ENCODE data around the gene RAC3. TPM values are rescaled to one million over a fixed set of nuclear protein-coding genes. Genes with fewer than 3 reads are reported as not detected.

Gene RAC3
- total and polyA plus RNA-seq, 4 donors: 0.63 to 6.3 (median 3.3) TPM

GRCh38 chr17:82080789-82081464 is 49.4 kb downstream of the RAC3 start:
- 92% methylated on average over 44 of the region's 44 CpGs for WGBS
- DNase-seq (ENCODE audit: low spot score): no peak

GRCh38 chr17:82081546-82081945 is 50.1 kb downstream of the RAC3 start:
- no peak for DNase-seq (ENCODE audit: low spot score)
- Histone ChIP-seq H3K36me3 (ENCODE audit: control insufficient read depth in 4 of 4, insufficient read depth in 3 of 4, low read depth in 1 of 4, low read length in 3 of 4) (peaks cover 32 to 65% (median 54%) of the 10 kb centered on the region in 4 donors), H3K9ac (ENCODE audit: low read depth in 1 of 2, low read length in 2 of 2) (no peak overlapping the region), H3K27ac (ENCODE audit: low read depth in 1 of 2, low read length in 2 of 2) (no peak overlapping the region), H3K9me3 (ENCODE audit: control insufficient read depth in 4 of 4, low read length in 3 of 4) (no peaks in the 10 kb centered on the region), H3K4me3 (ENCODE audit: low read depth in 1 of 3, low read length in 3 of 3) (no peak overlapping the region), H3K4me1 (ENCODE audit: control insufficient read depth in 4 of 4, insufficient read depth in 4 of 4, low read length in 3 of 4) (peaks cover 0 to 14% (median 3%) of the 10 kb centered on the region in 4 donors), H3K27me3 (ENCODE audit: control insufficient read depth in 4 of 4, insufficient read depth in 4 of 4, low read length in 3 of 4) (no peaks in the 10 kb centered on the region)
- 82% methylated on average over 19 of the region's 20 CpGs for WGBS
- TF ChIP-seq CTCF (IDR thresholded peaks at IDR 0.05; ENCODE audit: low read depth, low read length, missing input control) (no peak), ZBTB33 (IDR thresholded peaks at IDR 0.05) (no peak), GABPA (IDR thresholded peaks at IDR 0.05 in 1 of 2, conservative IDR thresholded peaks at IDR 0.05 in 1 of 2) (no peak), RAD21 (IDR thresholded peaks at IDR 0.05) (no peak), FOXA2 (IDR thresholded peaks at IDR 0.05) (no peak), YY1 (IDR thresholded peaks at IDR 0.05) (no peak), FOXA1 (IDR thresholded peaks at IDR 0.05) (no peak), SP1 (IDR thresholded peaks at IDR 0.05) (no peak), HNF4A (conservative IDR thresholded peaks at IDR 0.05) (no peak), NR2F2 (IDR thresholded peaks at IDR 0.05) (no peak), REST (IDR thresholded peaks at IDR 0.05) (no peak), JUND (IDR thresholded peaks at IDR 0.05) (no peak)

More at GRCh38 chr17:82080789-82081464, 49.4 kb downstream of the RAC3 start:
- Histone ChIP-seq H3K9ac (ENCODE audit: low read depth in 1 of 2, low read length in 2 of 2) (no peak overlapping the region), H3K27me3 (ENCODE audit: control insufficient read depth in 4 of 4, insufficient read depth in 4 of 4, low read length in 3 of 4) (no peaks in the 10 kb centered on the region), H3K9me3 (ENCODE audit: control insufficient read depth in 4 of 4, low read length in 3 of 4) (no peaks in the 10 kb centered on the region), H3K4me1 (ENCODE audit: control insufficient read depth in 4 of 4, insufficient read depth in 4 of 4, low read length in 3 of 4) (peaks cover 0 to 11% (median 3%) of the 10 kb centered on the region in 4 donors), H3K4me3 (ENCODE audit: low read depth in 1 of 3, low read length in 3 of 3) (no peak overlapping the region), H3K36me3 (ENCODE audit: control insufficient read depth in 4 of 4, insufficient read depth in 3 of 4, low read depth in 1 of 4, low read length in 3 of 4) (peaks cover 29 to 59% (median 50%) of the 10 kb centered on the region in 4 donors), H3K27ac (ENCODE audit: low read depth in 1 of 2, low read length in 2 of 2) (no peak overlapping the region)
- no peak for TF ChIP-seq RXRA (IDR thresholded peaks at IDR 0.05)
- TF ChIP-seq JUND (IDR thresholded peaks at IDR 0.05): no peak
- TF ChIP-seq FOXA2 (IDR thresholded peaks at IDR 0.05): no peak
- no peak for TF ChIP-seq SP1 (IDR thresholded peaks at IDR 0.05)
- no peak for TF ChIP-seq NR2F2 (IDR thresholded peaks at IDR 0.05)
- TF ChIP-seq HNF4A (conservative IDR thresholded peaks at IDR 0.05): no peak
- no peak for TF ChIP-seq RAD21 (IDR thresholded peaks at IDR 0.05)
- TF ChIP-seq ATF3 (IDR thresholded peaks at IDR 0.05): no peak
- no peak for TF ChIP-seq MAX (IDR thresholded peaks at IDR 0.05)
- TF ChIP-seq TAF1 (conservative IDR thresholded peaks at IDR 0.05): no peak
- no peak for TF ChIP-seq GABPA (IDR thresholded peaks at IDR 0.05 in 1 of 2, conservative IDR thresholded peaks at IDR 0.05 in 1 of 2)
- no peak for TF ChIP-seq HNF4G (IDR thresholded peaks at IDR 0.05)
- TF ChIP-seq CTCF (IDR thresholded peaks at IDR 0.05; ENCODE audit: low read depth, low read length, missing input control): no peak
- TF ChIP-seq EGR1 (IDR thresholded peaks at IDR 0.05; ENCODE audit: low read depth in 2 of 2): no peak

Data from liver (tissue), 9 donors.